ENCODE measurements around the gene IRF3.
A peak's percentile ranks its signal among the peaks of the same experiment; 100 is the strongest.

The IRF3 gene, protein sequence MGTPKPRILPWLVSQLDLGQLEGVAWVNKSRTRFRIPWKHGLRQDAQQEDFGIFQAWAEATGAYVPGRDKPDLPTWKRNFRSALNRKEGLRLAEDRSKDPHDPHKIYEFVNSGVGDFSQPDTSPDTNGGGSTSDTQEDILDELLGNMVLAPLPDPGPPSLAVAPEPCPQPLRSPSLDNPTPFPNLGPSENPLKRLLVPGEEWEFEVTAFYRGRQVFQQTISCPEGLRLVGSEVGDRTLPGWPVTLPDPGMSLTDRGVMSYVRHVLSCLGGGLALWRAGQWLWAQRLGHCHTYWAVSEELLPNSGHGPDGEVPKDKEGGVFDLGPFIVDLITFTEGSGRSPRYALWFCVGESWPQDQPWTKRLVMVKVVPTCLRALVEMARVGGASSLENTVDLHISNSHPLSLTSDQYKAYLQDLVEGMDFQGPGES

DNA sequence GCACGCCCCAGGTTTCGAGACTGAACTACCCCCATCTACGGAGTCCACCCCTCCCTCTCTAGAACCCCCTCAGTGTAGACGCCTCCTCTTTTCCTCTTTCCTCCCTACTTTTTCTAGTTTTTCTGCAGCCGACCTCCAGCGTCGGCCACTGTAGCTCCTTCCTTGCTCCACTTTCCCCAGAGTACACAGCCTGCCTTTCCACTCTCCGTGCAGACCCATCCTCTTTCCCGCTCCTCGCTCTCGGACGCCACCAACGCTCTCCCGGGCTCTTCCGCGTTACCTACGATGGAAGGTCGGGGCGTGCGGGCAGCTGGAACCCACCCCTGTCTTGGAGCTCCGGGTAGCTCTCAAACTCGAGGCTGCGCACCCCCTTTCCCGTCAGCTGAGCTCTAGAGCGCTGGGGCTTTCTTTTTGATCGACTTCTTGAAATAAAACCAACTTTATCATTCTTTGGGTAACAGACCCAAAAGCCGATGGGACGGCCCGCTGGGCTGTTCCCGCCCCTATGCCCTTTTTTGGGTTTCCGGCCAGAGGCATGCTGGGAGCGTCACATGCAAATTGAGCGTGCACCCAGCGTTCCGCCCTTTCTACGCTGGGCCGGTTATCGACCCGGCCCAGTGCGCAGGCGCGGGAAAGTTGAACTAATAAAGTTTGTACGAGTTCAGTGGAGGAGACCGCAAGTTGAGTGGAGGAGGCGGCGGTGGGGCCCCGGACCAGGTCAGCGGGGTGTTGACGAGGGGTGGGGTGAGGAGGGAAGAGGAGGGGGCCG is at the start of gene IRF3, which contains the start of gene BCL2L12:
Gene IRF3 (minus strand): TSS at position 507 of the 769 bp plus-strand sequence. CDS start 1,019 bp downstream, outside the sequence.
Gene BCL2L12 (plus strand): TSS at position 583 of the 769 bp plus-strand sequence. CDS start 760 bp downstream, outside the sequence.
- DNase-seq (ENCODE audit: low read depth in 3 of 3): peak; percentile 98 to 99 (median 99)

DNA sequence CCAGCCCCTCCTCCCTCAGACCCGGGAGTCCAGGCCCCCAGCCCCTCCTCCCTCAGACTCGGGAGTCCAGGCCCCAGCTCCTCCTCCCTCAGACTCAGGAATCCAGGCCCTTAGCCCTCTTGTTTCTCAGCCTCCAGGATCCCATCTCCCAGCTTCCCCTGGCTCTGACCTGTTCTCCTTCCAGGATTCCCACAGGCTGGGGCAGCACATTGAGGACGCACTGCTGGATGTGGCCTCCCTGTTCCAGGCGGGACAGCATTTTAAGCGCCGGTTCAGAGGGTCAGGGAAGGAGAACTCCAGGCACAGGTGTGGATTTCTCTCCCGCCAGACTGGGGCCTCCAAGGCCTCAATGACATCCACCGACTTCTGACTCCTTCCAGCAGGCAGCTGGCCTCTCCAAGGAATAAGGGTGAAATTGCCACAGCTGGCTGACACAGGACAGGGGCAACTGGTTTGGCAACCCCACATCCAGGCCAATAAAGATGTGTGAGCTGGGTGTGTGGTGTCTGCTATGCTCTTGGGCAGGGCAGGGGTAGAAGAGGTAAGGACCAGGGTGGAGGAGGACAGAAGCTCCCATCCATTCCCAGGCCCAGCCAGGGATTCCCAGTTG is 47.7 kb upstream of the IRF3 start:
- DNase-seq (ENCODE audit: low read depth in 3 of 3): no peak

DNA sequence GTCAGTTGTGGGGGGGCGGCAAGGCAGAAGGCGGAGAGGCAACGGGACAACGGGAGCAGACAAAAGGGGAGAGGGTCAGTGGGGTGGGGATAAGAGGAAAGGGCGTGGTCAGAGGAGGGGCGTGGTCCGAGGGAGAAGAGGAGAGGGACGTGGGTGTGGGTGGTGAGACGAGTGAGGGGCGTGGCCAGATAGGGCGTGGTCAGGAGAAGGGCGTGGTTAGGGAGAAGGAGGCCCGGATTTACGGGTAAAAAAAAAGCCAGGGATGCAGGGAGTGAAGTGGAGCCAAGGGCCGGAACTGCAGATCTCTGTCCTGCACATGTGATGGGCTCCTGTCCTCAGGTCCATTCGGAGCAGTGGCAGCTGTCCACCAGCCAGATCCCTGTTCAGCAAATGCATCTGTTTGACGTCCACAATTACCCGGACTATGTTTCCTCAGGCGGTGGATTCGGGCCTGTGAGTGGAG is 46.8 kb upstream of the IRF3 start:
- no peak for DNase-seq (ENCODE audit: low read depth in 3 of 3)

DNA sequence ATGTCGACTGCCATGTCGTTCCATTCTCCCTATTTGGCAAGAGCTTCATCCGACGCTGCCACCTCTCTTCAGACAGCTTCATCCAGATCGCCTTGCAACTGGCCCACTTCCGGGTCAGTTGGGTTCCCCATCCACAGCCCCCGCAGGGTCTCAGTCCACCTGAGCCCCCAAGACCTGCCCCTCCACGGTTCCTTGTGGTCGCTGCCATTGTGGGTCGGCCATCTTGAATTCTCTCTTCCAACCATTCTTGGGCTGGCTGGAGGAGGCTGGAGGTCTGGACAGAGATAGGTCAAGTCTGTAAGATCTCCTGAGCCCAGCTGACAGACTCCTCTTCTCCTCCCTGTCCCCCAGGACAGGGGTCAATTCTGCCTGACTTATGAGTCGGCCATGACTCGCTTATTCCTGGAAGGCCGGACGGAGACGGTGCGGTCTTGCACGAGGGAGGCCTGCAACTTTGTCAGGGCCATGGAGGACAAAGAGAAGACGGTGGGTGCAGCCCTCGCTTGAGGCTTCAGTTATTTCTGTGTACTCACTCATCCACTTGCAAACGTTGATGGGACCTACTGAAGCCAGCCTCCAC is 44.8 kb upstream of the IRF3 start:
- no peak for DNase-seq (ENCODE audit: low read depth in 3 of 3)

DNA sequence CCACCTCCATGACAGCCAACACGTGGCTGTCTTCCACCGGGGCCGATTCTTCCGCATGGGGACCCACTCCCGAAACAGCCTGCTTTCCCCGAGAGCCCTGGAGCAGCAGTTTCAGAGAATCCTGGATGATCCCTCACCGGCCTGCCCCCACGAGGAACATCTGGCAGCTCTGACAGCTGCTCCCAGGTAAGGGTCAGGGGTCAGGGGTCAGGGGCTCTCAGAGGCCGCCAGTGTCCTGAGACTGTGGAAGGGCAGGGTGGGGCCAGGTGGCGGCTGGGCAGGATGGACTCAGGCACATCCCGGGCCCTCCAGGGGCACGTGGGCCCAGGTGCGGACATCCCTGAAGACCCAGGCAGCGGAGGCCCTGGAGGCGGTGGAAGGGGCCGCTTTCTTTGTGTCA is 40.3 kb upstream of the IRF3 start:
- DNase-seq (ENCODE audit: low read depth in 3 of 3): no peak

DNA sequence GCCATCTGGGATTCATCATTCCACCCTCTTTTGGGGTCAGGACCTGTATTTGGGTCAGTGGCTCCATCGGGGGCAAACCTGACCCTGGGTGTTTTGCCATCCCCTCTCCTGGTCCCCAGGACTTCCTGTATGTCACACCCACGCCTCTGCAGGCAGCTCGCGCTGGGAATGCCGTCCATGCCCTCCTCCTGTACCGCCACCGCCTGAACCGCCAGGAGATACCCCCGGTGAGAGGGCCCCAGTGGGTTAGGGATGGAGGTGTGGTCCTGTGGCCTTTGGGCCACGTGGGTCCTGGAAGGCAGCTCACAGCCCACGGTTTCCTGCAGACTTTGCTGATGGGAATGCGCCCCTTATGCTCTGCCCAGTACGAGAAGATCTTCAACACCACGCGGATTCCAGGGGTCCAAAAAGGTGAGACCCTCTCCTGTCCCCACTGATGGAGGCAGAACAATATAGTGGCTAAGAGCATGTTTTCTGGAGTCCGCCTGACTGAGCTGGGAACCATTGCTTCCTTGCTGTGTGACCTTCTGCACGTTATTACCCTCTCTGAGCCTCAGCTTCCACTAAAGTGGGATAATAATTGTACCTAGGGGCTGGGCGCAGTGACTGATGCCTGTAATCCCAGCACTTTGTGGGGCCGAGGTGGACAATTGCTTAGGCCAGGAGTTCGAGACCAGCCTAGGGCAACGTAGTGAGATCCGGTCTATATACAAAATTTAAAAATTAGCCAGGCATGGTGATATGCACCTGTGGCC is 39.4 kb upstream of the IRF3 start:
- no peak for DNase-seq (ENCODE audit: low read depth in 3 of 3)

DNA sequence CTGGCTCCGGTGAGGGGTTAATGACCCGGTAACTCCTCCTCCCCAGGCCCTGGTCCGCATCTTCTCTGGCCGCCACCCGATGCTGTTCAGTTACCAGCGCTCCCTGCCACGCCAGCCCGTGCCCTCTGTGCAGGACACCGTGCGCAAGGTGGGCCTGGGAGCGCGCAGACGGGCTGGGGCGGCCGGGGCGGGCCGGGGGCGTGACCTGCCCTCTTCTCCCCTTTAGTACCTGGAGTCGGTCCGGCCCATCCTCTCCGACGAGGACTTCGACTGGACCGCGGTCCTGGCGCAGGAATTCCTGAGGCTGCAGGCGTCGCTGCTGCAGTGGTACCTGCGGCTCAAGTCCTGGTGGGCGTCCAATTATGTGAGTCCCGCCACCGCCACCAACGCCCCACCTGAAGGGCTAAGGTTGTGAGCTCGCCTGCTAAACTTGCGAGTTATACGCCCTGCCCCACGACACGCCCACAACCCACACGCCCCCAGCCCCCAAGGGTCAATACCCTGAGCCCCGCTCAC is 35.7 kb upstream of the IRF3 start:
- DNase-seq (ENCODE audit: low read depth in 3 of 3): no peak

DNA sequence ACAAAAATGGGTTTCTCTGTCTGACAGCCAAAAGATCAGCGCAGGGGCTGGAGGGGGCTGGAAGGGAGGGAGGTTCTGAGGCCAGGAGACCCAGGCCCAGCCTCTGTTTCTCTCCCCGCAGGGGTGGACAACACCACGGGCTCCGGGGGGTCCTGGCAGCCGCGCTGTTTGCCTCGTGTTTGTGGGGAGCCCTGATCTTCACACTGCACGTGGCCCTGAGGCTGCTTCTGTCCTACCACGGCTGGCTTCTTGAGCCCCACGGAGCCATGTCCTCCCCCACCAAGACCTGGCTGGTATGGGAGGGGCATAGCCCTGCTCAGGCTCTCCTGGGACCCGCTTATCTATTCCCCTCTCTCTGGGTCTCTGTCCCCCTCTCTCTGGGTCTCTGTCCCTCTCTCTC is 34.9 kb upstream of the IRF3 start:
- no peak for DNase-seq (ENCODE audit: low read depth in 3 of 3)

DNA sequence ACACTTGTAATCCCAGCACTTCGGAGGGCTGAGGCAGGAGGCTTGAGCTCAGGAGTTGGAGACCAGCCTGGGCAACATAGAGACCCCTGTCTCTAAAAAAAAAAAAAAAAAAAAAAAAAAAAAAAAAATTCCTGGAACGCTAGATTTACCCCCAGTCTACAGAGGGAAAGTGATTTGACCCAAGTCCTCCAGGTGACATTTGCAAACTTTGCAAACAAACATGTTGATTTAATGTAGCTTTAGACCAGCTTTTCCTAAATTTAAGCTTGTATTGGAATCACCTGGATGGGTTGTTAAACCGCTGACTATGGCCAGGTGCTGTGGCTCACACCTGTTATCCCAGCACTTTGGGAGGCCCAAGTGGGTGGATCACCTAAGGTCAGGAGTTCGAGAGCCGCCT is 33.7 kb upstream of the IRF3 start:
- DNase-seq (ENCODE audit: low read depth in 3 of 3): no peak

DNA sequence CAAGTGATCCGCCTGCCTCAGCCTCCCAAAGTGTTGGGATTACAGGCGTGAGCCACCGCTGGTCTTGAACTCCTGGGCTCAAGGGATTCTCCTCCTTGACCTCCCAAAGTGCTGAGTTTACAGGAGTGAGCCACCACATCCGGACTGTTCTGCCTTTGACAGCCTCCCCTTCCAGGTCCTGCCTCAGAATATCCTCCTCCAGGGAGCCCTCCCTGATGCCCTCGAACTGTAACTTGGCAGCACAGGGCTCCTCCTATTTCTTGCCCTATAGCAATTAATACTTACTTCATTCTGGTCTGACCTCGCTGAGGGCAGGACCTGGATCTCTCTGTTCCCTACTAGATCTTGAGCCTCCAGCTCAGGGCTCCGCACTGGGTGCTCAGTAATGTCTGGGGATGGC is 31.2 kb upstream of the IRF3 start:
- no peak for DNase-seq (ENCODE audit: low read depth in 3 of 3)

DNA sequence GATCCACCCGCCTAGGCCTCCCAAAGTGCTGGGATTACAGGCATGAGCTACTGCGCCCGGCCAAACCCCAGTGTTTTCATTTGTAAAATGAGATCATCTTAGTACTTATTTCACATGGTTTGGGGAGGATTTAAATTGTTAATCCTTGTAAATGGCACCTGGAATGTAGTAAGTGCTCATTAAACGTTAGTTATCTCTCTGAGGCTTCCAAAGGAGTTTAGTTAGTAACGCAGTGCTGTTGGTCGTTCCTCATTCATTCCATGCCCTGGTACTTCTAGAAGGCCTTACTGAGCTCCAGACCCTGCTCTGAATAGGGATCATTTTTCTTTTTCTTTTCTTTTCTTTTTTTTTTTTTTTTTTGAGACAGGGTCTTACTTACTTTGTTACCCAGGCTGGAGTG is 30.5 kb upstream of the IRF3 start:
- no peak for DNase-seq (ENCODE audit: low read depth in 3 of 3)

DNA sequence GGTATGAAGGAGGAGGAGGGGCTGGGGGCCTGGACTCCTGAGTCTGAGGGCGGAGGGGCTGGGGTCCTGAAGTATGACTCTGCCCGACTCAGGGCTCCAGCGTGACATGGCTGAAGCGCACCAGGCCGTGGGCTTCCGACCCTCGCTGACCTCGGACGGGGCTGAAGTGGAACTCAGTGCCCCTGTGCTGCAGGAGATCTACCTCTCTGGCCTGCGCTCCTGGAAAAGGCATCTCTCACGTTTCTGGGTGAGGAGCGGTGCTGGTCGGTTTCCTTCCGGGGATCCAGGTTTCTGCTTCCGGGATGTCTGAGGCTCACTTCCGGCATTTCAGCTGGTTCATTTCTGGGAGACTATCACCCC is 26.5 kb upstream of the IRF3 start:
- no peak for DNase-seq (ENCODE audit: low read depth in 3 of 3)

DNA sequence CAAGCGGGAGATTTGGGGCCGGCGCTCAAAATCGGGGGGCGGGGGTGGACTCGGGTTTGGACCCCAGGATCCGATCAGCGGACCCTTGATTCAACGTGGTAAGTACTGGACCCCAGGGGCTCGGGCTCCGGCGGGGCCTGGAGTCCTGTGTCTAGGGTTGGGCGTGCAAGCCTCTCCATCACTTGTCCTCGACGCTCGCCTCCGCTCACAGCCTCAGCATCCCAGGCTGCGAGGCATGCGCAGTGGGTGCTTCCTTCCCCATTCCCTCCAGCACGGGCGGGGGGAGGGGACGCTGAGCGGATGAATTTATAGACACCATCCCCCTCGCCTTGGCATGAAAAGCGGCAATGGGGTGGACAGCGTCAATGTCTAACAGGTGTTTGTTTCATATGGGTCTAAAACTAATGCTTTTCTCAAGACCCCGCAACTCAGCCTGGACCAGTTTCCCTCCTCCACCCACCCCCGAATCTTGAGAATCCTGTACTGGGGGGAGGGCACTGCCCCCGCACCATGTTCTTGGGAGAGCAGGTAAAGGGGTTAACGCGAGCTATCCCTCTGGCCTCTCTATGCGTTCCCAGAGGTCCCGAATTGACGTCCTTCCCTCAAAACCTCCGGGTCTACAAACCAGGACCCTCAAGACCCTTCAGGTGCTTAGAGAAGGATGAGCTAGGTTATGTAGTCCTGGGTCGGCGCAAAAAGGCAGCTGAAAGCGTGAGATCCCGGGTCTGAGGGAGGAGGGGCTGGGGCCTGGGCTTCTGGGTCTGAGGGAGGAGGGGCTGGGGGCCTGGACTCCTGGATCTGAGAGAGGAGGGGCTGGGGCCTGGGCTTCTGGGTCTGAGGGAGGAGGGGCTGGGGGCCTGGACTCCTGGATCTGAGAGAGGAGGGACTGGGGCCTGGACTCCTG is 25.8 kb upstream of the IRF3 start:
- no peak for DNase-seq (ENCODE audit: low read depth in 3 of 3)

DNA sequence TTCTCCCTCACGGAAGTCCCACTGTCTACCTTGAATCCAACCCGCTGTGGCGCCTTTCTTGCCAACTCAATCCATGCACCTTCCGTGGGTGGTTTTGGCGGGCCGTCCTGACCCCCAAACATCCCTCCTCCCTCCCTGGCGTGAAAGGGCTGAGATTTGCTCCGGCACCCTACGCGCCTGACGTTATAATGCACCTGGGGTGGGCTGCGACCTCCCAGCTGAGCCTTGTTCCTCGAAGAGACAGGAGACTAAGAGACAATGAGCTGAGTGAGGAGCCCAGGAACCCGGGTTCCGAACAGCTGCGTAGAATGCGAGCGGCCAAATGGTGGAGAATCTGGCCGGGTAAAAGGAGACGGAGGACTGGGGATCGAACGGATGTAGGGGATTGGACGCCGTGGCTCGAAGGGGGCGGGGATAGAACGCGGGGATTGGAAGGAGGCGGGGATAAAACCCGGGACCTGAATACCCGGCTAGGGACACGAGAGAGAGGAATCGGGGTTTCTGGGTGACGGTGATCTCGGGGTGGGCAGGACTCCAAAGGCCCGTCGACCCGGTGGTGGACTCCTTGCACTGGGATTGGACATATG is 25.1 kb upstream of the IRF3 start, which contains the start of gene CPT1C:
Gene CPT1C (plus strand): TSS at position 461 of the 587 bp plus-strand sequence. CDS start 1,137 bp downstream, outside the sequence.
- DNase-seq (ENCODE audit: low read depth in 3 of 3): no peak

DNA sequence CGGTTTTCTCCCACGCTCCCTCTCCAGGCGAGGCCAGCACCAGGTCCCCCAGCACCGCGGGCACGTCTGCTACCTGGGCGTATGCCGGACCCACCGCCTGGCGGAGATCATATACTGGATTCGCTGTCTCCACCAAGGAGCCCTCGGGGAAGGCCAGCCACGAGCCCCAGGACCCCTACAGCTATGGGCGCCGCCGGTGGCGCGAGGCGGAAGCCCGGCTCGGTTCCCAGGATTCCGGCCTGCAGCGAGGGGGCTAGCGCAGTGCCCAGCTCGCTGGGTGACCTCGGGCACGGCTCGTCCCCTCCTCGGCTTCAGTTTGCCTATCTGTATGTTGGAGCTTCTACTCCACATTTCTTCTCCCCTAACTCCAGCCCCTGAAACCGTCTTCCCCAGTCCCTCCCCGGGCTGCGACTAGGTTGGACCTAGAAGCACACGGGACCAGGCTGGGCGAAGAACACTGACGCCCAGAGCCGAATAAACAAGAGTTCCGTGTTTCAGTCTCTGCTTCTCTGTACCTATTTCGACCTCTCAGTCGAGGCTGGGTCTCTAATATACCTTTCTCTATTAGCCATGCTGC is 24.5 kb upstream of the IRF3 start:
- DNase-seq (ENCODE audit: low read depth in 3 of 3): no peak

DNA sequence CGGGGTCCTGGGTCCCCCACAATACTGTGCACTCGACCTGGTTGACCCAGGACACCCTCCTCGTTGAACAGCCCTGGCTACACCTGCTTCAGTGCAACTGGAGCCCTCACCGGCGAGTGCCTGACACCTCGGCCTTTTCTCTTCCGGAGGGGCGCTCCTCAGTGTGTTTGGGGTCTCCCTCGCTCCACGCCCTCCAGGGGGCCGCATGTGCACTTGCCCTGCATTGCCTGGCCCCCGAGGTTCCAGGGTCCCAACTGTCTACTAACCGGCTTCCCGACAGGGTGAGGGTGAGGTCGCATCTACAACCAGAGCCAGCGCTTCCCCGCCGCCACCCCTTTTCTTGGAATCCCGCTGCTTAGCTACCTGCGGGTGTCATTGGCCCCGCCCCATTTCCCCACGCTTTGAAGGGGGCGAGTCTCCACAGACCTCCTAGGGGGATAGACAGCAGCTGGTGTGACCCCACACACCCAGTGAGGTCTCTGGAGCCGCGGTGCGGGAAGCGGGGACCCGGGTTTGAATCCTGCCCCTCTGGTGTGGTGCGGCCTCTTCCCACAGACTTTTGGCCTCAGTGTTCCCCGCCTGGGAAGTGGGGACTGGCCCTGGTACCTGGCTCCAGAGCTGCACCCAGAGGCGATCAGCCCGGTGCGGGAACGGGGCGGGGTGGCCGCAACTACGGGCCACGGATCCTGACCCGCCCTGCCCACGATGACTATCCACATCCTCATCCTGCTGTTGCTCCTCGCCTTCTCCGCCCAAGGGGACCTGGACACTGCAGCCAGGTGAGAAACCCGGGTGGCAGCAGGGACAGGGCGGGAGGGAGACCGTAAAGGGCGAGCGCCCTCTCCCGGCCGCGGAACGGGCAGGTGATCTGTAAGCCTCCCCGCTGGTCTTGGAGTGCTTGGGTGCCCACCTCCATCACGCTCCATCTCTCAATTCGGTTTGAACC is 23.7 kb upstream of the IRF3 start, which contains the start of gene ADM5:
Gene ADM5 (plus strand): TSS at position 462 of the 946 bp plus-strand sequence. CDS start 244 bp downstream, at position 706.
- peak in 1 of 3 experiments; percentile 27 for DNase-seq (ENCODE audit: low read depth in 3 of 3)

DNA sequence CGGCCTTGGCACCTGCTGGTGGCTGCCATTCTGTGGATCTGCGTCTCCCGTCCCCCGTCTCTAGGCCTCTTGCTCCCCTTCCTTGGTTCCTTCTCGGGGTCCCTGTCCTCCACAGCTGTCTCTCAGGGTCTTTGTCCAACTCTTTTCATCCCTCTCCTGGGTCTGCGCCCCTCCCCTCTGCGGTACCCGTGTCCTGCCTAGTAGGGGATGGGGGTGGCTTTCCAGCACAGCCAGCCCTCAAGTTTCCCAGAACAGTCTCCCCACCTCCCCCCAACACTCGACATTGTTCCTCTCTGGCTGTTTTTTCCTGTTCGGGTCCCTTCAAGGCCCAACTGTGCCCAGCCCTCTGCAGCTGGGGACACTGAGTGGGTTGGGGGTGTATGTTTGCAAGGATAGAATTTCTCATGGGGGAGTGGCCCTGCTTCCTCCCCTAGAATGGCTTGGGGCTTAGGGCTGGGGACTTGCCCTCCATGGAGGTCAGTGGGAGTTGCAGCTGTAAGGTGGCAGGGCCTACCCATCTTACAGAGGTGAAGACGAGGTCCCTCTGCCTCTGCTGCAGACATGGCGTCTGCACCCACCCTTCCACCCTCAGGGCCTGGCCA is 23.0 kb upstream of the IRF3 start:
- no peak for DNase-seq (ENCODE audit: low read depth in 3 of 3)

Data from stimulated activated CD4-positive, alpha-beta T cell treated with anti-CD3 and anti-CD28 coated beads, TNF-alpha, amount 100 ng/mL, for 4 hours (primary cell).